OCI-LY1 (cell line): Measurements from ENCODE around the gene C2orf74.
"Not testable (repeated sequence)": the region's sequence is repeated elsewhere in the genome, so short reads cannot be mapped to it uniquely, and the experiment has no call there.

Experiments
- H2AFZ ChIP-seq: fragments of 200-600 bp; sonication (generic), shearing (Covaris generic); 2 replicates; pipeline ENCODE4 v1.6.0; 2014; ENCODE audit warnings: antibody characterized with exemption, mild to moderate bottlenecking, low read length
- H3F3A ChIP-seq: fragments of 200-600 bp; sonication (generic), shearing (Covaris generic); 2 replicates; pipeline ENCODE4 v1.6.0; 2014; ENCODE audit warnings: mild to moderate bottlenecking, antibody characterized with exemption, low read length, moderate library complexity; ENCODE audit not compliant: insufficient read depth
- H3K27ac ChIP-seq: fragments of 200-600 bp; sonication (generic); 2 replicates; pipeline ENCODE4 v1.5.1; 2014; ENCODE audit warnings: low read length, mixed run types, mild to moderate bottlenecking, low read depth; ENCODE audit not compliant: poor library complexity, severe bottlenecking
- H3K27me3 ChIP-seq: fragments of 200-600 bp; sonication (generic); 2 replicates; pipeline ENCODE4 v1.6.0; 2014; ENCODE audit warnings: antibody characterized with exemption, mild to moderate bottlenecking, low read length, moderate library complexity; ENCODE audit not compliant: insufficient read depth
- H3K36me3 ChIP-seq: fragments of 200-600 bp; sonication (generic); 2 replicates; pipeline ENCODE4 v1.6.1; 2014; ENCODE audit warnings: mild to moderate bottlenecking, antibody characterized with exemption, low read length, moderate library complexity, mixed read lengths; ENCODE audit not compliant: insufficient read depth
- H3K4me1 ChIP-seq: fragments of 200-600 bp; sonication (generic); 2 replicates; pipeline ENCODE4 v1.5.1; 2014; ENCODE audit warnings: mild to moderate bottlenecking, low read length, moderate library complexity; ENCODE audit not compliant: insufficient read depth, severe bottlenecking
- H3K4me2 ChIP-seq: fragments of 200-600 bp; sonication (generic), shearing (Covaris generic); 2 replicates; pipeline ENCODE4 v1.6.1; 2014; ENCODE audit warnings: low read length
- H3K4me3 ChIP-seq: fragments of 200-600 bp; sonication (generic); 2 replicates; pipeline ENCODE4 v1.5.1; 2014; ENCODE audit warnings: low read length, low read depth, mild to moderate bottlenecking, mixed read lengths; ENCODE audit not compliant: poor library complexity, severe bottlenecking
- H3K79me2 ChIP-seq: fragments of 200-600 bp; shearing (Covaris generic); 2 replicates; pipeline ENCODE4 v1.6.1; 2016; ENCODE audit warnings: mixed run types, low read length, mixed read lengths; ENCODE audit not compliant: insufficient read depth
- H3K9ac ChIP-seq: fragments of 200-600 bp; sonication (generic), shearing (Covaris generic); 2 replicates; pipeline ENCODE4 v1.6.1; 2014; ENCODE audit warnings: mild to moderate bottlenecking, low read length, mixed read lengths
- H3K9me2 ChIP-seq: fragments of 200-600 bp; sonication (generic), shearing (Covaris generic); 2 replicates; pipeline ENCODE4 v1.6.1; 2014; ENCODE audit warnings: low read depth, mild to moderate bottlenecking, low read length, mixed read lengths
- H3K9me3 ChIP-seq: fragments of 200-600 bp; shearing (Covaris generic); 2 replicates; pipeline ENCODE4 v1.6.1; 2014; ENCODE audit warnings: low read length, mixed read lengths
- H4K20me1 ChIP-seq: fragments of 200-600 bp; sonication (generic), shearing (Covaris generic); 2 replicates; pipeline ENCODE4 v1.6.0; 2016; ENCODE audit warnings: mild to moderate bottlenecking, low read length; ENCODE audit not compliant: insufficient read depth
- CTCF ChIP-seq: fragments of 200-600 bp; sonication (generic), shearing (Covaris generic); IDR thresholded peaks from 2 replicates; pipeline ENCODE4 v1.5.1; 2017; ENCODE audit warnings: mild to moderate bottlenecking, antibody characterized with exemption, low read length, moderate library complexity, mixed read lengths
- EZH2 ChIP-seq: fragments of 200-600 bp; sonication (generic), shearing (Covaris generic); IDR thresholded peaks from 2 replicates; pipeline ENCODE4 v1.8.0; 2017; ENCODE audit warnings: borderline replicate concordance, mixed run types, mild to moderate bottlenecking, antibody characterized with exemption, low read length, moderate library complexity, mixed read lengths

Gene C2orf74

DNA sequence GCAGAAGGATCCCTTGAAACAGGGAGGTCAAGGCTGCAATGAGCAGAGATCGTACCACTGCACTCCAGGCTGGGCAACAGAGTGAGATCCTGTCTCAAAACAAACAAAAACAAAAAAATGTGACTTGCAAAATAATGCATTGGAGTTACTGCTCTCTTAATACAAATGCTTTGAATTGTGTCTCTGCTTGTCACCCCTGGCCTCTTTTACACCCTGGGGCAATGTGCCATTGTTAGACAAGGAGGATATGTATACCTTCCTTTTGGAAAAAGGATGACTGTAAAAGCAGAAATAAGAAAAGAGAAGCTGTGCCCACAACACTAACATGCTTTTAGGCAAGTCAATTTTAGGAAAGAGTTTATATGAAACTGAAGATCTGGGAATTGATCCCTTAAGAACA is 20.8 kb upstream of the C2orf74 start:
- Histone ChIP-seq H3K4me2 (no peak overlapping the region), H3K4me3 (no peak overlapping the region), H3K27me3 (no peaks in the 10 kb centered on the region), H3F3A (no peaks in the 10 kb centered on the region), H3K79me2 (no peaks in the 10 kb centered on the region), H3K9ac (no peak overlapping the region), H3K9me3 (no peaks in the 10 kb centered on the region), H3K36me3 (peaks cover 8% of the 10 kb centered on the region), H2AFZ (no peak overlapping the region), H4K20me1 (no peaks in the 10 kb centered on the region), H3K27ac (no peak overlapping the region), H3K9me2 (no peaks in the 10 kb centered on the region), H3K4me1 (peaks cover 6% of the 10 kb centered on the region)
- TF ChIP-seq EZH2: no peak
- TF ChIP-seq CTCF: no peak

GRCh38 chr2:61144697-61145268 is 17.2 kb upstream of the C2orf74 start:
- H4K20me1 ChIP-seq: no peaks in the 10 kb centered on the region
- TF ChIP-seq CTCF: no peak; the same call in 1 of the 2 replicates
- H3K4me2 ChIP-seq: peak overlapping the region; percentile 53
- no peaks in the 10 kb centered on the region for H3F3A ChIP-seq
- H3K4me1 ChIP-seq: peaks cover 6% of the 10 kb centered on the region
- H2AFZ ChIP-seq: no peak overlapping the region
- H3K79me2 ChIP-seq: no peaks in the 10 kb centered on the region
- peak overlapping the region; percentile 54 for H3K9ac ChIP-seq
- no peaks in the 10 kb centered on the region for H3K9me3 ChIP-seq
- H3K36me3 ChIP-seq: peaks cover 24% of the 10 kb centered on the region
- peak overlapping the region; percentile 33 for H3K27ac ChIP-seq
- H3K27me3 ChIP-seq: no peaks in the 10 kb centered on the region
- H3K4me3 ChIP-seq: peak overlapping the region; percentile 63
- no peaks in the 10 kb centered on the region for H3K9me2 ChIP-seq

GRCh38 chr2:61145990-61146389 is 16.0 kb upstream of the C2orf74 start:
- peak overlapping the region; percentile 54; the same call in 1 of the 2 replicates for H3K9ac ChIP-seq
- no peaks in the 10 kb centered on the region for H3K9me3 ChIP-seq
- peak overlapping the region; percentile 63 for H3K4me3 ChIP-seq
- peaks cover 6% of the 10 kb centered on the region for H3K4me1 ChIP-seq
- peaks cover 31% of the 10 kb centered on the region for H3K36me3 ChIP-seq
- no peaks in the 10 kb centered on the region for H3F3A ChIP-seq
- no peaks in the 10 kb centered on the region for H3K27me3 ChIP-seq
- no peaks in the 10 kb centered on the region for H4K20me1 ChIP-seq
- no peaks in the 10 kb centered on the region for H3K9me2 ChIP-seq
- H3K27ac ChIP-seq: no peak overlapping the region
- no peaks in the 10 kb centered on the region for H3K79me2 ChIP-seq
- peak overlapping the region; percentile 53 for H3K4me2 ChIP-seq
- no peak overlapping the region for H2AFZ ChIP-seq
- no peak for TF ChIP-seq EZH2
- TF ChIP-seq CTCF: no peak

- not testable (repeated sequence) for H3K4me3 ChIP-seq, H3K4me2 ChIP-seq, H4K20me1 ChIP-seq, H2AFZ ChIP-seq, H3K9ac ChIP-seq, H3K9me2 ChIP-seq, H3K27me3 ChIP-seq, H3F3A ChIP-seq, H3K4me1 ChIP-seq, H3K79me2 ChIP-seq, H3K27ac ChIP-seq, H3K9me3 ChIP-seq
- peaks cover 40% of the 10 kb centered on the region for H3K36me3 ChIP-seq
Observed at GRCh38 chr2:61148091-61148490, 13.9 kb upstream of the C2orf74 start.
